Neural cell (in vitro differentiated cells): ENCODE measurements around the gene RSF1. TPM values are rescaled to one million over a fixed set of nuclear protein-coding genes. Genes with fewer than 3 reads are reported as not detected.
"Not testable (repeated sequence)": the region's sequence is repeated elsewhere in the genome, so short reads cannot be mapped to it uniquely, and the experiment has no call there.

Source experiments
- H2AFZ ChIP-seq: fragments of 200-600, 300-800 bp; sonication (generic), shearing (Covaris generic); 2 replicates; pipeline ENCODE4 v1.6.0; 2014; ENCODE audit warnings: low read depth, mild to moderate bottlenecking, antibody characterized with exemption, low read length, moderate library complexity
- H3F3A ChIP-seq: fragments of 200-600 bp; shearing (Covaris generic); 2 replicates; pipeline ENCODE4 v1.6.1; 2016; ENCODE audit warnings: mild to moderate bottlenecking, moderate library complexity, mixed read lengths, antibody characterized with exemption, low read length; ENCODE audit not compliant: insufficient read depth, poor library complexity, severe bottlenecking
- H3K27ac ChIP-seq: fragments of 200-600, 300-800 bp; sonication (generic), shearing (Covaris generic); 2 replicates; pipeline ENCODE4 v1.5.1; 2014; ENCODE audit warnings: mild to moderate bottlenecking, low read length, moderate library complexity
- H3K27me3 ChIP-seq: fragments of 300-800, 200-600 bp; sonication (generic), shearing (Covaris generic); 2 replicates; pipeline ENCODE4 v1.6.0; 2014; ENCODE audit warnings: mild to moderate bottlenecking, low read depth, low read length, moderate library complexity; ENCODE audit not compliant: insufficient read depth
- H3K36me3 ChIP-seq: fragments of 300-800, 200-600 bp; sonication (generic), shearing (Covaris generic); 2 replicates; pipeline ENCODE4 v1.5.1; 2014; ENCODE audit warnings: mild to moderate bottlenecking, antibody characterized with exemption, low read length, moderate library complexity; ENCODE audit not compliant: insufficient read depth
- H3K4me2 ChIP-seq: fragments of 300-800, 200-600 bp; sonication (generic), shearing (Covaris generic); 2 replicates; pipeline ENCODE4 v1.6.0; 2014; ENCODE audit warnings: mild to moderate bottlenecking, low read length
- H3K4me3 ChIP-seq: fragments of 300-800, 200-600 bp; sonication (generic), shearing (Covaris generic); 2 replicates; pipeline ENCODE4 v1.5.1; 2014; ENCODE audit warnings: mild to moderate bottlenecking, low read length, moderate library complexity
- H3K79me2 ChIP-seq: fragments of 200-600 bp; shearing (Covaris generic); replicated peaks from 2 replicates; pipeline ENCODE4 v1.6.0; 2014; ENCODE audit warnings: mild to moderate bottlenecking, low read length, moderate library complexity; ENCODE audit not compliant: insufficient read depth
- H3K9ac ChIP-seq: fragments of 300-800, 200-600 bp; sonication (generic), shearing (Covaris generic); 2 replicates; pipeline ENCODE4 v1.6.1; 2016; ENCODE audit warnings: mild to moderate bottlenecking, low read length, mixed read lengths
- H3K9me2 ChIP-seq: fragments of 200-600 bp; shearing (Covaris generic); 2 replicates; pipeline ENCODE4 v1.6.1; 2016; ENCODE audit warnings: mild to moderate bottlenecking, low read length, mixed read lengths; ENCODE audit not compliant: insufficient read depth
- H3K9me3 ChIP-seq: fragments of 200-600, 300-800 bp; sonication (generic), shearing (Covaris generic); 2 replicates; pipeline ENCODE4 v1.6.1; 2016; ENCODE audit warnings: mild to moderate bottlenecking, mixed run types, low read length, moderate library complexity, mixed read lengths
- H4K20me1 ChIP-seq: fragments of 200-600 bp; shearing (Covaris generic); 2 replicates; pipeline ENCODE4 v1.6.1; 2016; ENCODE audit warnings: mild to moderate bottlenecking, mixed run types; ENCODE audit not compliant: insufficient read depth
- CTCF ChIP-seq: fragments of 450-650 bp; IDR thresholded peaks from 2 replicates; pipeline ENCODE4 v1.5.1; 2014; ENCODE audit warnings: antibody characterized with exemption, mild to moderate bottlenecking, moderate library complexity; ENCODE audit not compliant: poor library complexity, severe bottlenecking
- EP300 ChIP-seq: fragments of 450-650 bp; conservative IDR thresholded peaks from 2 replicates; pipeline ENCODE4 v1.6.1; 2014; ENCODE audit warnings: antibody characterized with exemption, mild to moderate bottlenecking, moderate library complexity; ENCODE audit not compliant: poor library complexity, severe bottlenecking
- EZH2 ChIP-seq: fragments of 200-600, 300-800 bp; shearing (Covaris generic), sonication (generic); IDR thresholded peaks from 2 replicates; pipeline ENCODE4 v1.6.1; 2014; ENCODE audit warnings: antibody characterized with exemption, low read length, borderline replicate concordance, mild to moderate bottlenecking; ENCODE audit not compliant: insufficient read depth, poor library complexity, severe bottlenecking
- MXI1 ChIP-seq: fragments of 450-650 bp; conservative IDR thresholded peaks from 2 replicates; pipeline ENCODE4 v1.6.1; 2014; ENCODE audit warnings: antibody characterized with exemption, mild to moderate bottlenecking; ENCODE audit not compliant: poor library complexity, severe bottlenecking
- POLR2AphosphoS5 ChIP-seq: IDR thresholded peaks from 2 replicates; pipeline ENCODE4 v1.6.1; 2012
- RAD21 ChIP-seq: fragments of 450-650 bp; conservative IDR thresholded peaks from 2 replicates; pipeline ENCODE4 v1.6.1; 2014; ENCODE audit warnings: antibody characterized with exemption, mild to moderate bottlenecking, moderate library complexity
- REST ChIP-seq: IDR thresholded peaks from 2 replicates; pipeline ENCODE4 v1.6.1; 2012; ENCODE audit warnings: borderline replicate concordance
- SMC3 ChIP-seq: fragments of 450-650 bp; conservative IDR thresholded peaks from 2 replicates; pipeline ENCODE4 v1.6.1; 2014; ENCODE audit warnings: antibody characterized with exemption, mild to moderate bottlenecking, moderate library complexity; ENCODE audit not compliant: poor library complexity
- TAF1 ChIP-seq: IDR thresholded peaks from 2 replicates; pipeline ENCODE4 v1.6.1; 2012; ENCODE audit warnings: low read depth
- polyA plus RNA-seq: library from polyadenylated mRNA; depleted of rRNA; stranded (reverse); fragments of >200 nt; gene quantifications from 2 replicates; pipeline ENCODE4 v1.2.3, GENCODE V29; 2014

Gene RSF1
- polyA plus RNA-seq, 1 donor from 2014 or later: 19.1 TPM

- H3K4me3 ChIP-seq: peak within 1 kb of the TSS; percentile 87
- no peaks in the 10 kb centered on the region for H3K27me3 ChIP-seq
- H3K9me3 ChIP-seq: no peaks in the 10 kb centered on the region
- H4K20me1 ChIP-seq: no peaks in the 10 kb centered on the region
- peak within 1 kb of the TSS; percentile 71 for H2AFZ ChIP-seq
- H3F3A ChIP-seq: no peaks in the 10 kb centered on the region
- peak within 1 kb of the TSS; percentile 73 for H3K9ac ChIP-seq
- H3K27ac ChIP-seq: peak within 1 kb of the TSS; percentile 67
- peak within 1 kb of the TSS; percentile 60 for H3K4me2 ChIP-seq
- H3K36me3 ChIP-seq: no peaks in the 10 kb centered on the region
- peaks cover 36% of the 10 kb centered on the region for H3K79me2 ChIP-seq
- H3K9me2 ChIP-seq: no peaks in the 10 kb centered on the region
- TF ChIP-seq CTCF: no peak
- TF ChIP-seq EP300: no peak
- TF ChIP-seq EZH2: no peak
- peak; percentile 90 for TF ChIP-seq POLR2AphosphoS5
- TF ChIP-seq RAD21: no peak
- peak; percentile 45 for TF ChIP-seq SMC3
- peak; percentile 29 for TF ChIP-seq REST
- peak; percentile 82 for TF ChIP-seq TAF1
- peak; percentile 95 for TF ChIP-seq MXI1
Observed at GRCh38 chr11:77637345-77638165, 183.0 kb downstream of the RSF1 start, which contains the start of gene CLNS1A. TSS of gene CLNS1A (minus strand) at chr11:77637794. CDS start at chr11:77637714, 80 bp downstream.

- Histone ChIP-seq H3K27ac (peak overlapping the region; percentile 67), H3K9me3 (no peaks in the 10 kb centered on the region), H3K27me3 (no peaks in the 10 kb centered on the region), H3K36me3 (no peaks in the 10 kb centered on the region), H3K9ac (peak overlapping the region; percentile 73), H3K4me3 (peak overlapping the region; percentile 87), H3K9me2 (no peaks in the 10 kb centered on the region), H4K20me1 (no peaks in the 10 kb centered on the region), H3K4me2 (peak overlapping the region; percentile 33), H3K79me2 (peaks cover 43% of the 10 kb centered on the region), H3F3A (no peaks in the 10 kb centered on the region), H2AFZ (peak overlapping the region; percentile 71)
- TF ChIP-seq EP300: no peak
- no peak for TF ChIP-seq SMC3
- no peak for TF ChIP-seq RAD21
Observed at GRCh38 chr11:77636731-77637344, 183.7 kb downstream of the RSF1 start.

- not testable (repeated sequence) for H3K27me3 ChIP-seq, H2AFZ ChIP-seq, H3K4me2 ChIP-seq, H3K9ac ChIP-seq, H4K20me1 ChIP-seq, H3K9me2 ChIP-seq, H3K4me3 ChIP-seq, H3K9me3 ChIP-seq, H3K27ac ChIP-seq, H3F3A ChIP-seq, H3K36me3 ChIP-seq
- H3K79me2 ChIP-seq: peaks cover 47% of the 10 kb centered on the region
Observed at GRCh38 chr11:77633926-77634325, 186.6 kb downstream of the RSF1 start.
